Neural cell (in vitro differentiated cells): ENCODE measurements around the gene ZNF432. TPM values are rescaled to one million over a fixed set of nuclear protein-coding genes. Genes with fewer than 3 reads are reported as not detected.

Source experiments
- H2AFZ ChIP-seq: fragments of 200-600, 300-800 bp; sonication (generic), shearing (Covaris generic); 2 replicates; pipeline ENCODE4 v1.6.0; 2014; ENCODE audit warnings: low read depth, mild to moderate bottlenecking, antibody characterized with exemption, low read length, moderate library complexity
- H3F3A ChIP-seq: fragments of 200-600 bp; shearing (Covaris generic); 2 replicates; pipeline ENCODE4 v1.6.1; 2016; ENCODE audit warnings: mild to moderate bottlenecking, moderate library complexity, mixed read lengths, antibody characterized with exemption, low read length; ENCODE audit not compliant: insufficient read depth, poor library complexity, severe bottlenecking
- H3K27ac ChIP-seq: fragments of 200-600, 300-800 bp; sonication (generic), shearing (Covaris generic); 2 replicates; pipeline ENCODE4 v1.5.1; 2014; ENCODE audit warnings: mild to moderate bottlenecking, low read length, moderate library complexity
- H3K27me3 ChIP-seq: fragments of 300-800, 200-600 bp; sonication (generic), shearing (Covaris generic); 2 replicates; pipeline ENCODE4 v1.6.0; 2014; ENCODE audit warnings: mild to moderate bottlenecking, low read depth, low read length, moderate library complexity; ENCODE audit not compliant: insufficient read depth
- H3K36me3 ChIP-seq: fragments of 300-800, 200-600 bp; sonication (generic), shearing (Covaris generic); 2 replicates; pipeline ENCODE4 v1.5.1; 2014; ENCODE audit warnings: mild to moderate bottlenecking, antibody characterized with exemption, low read length, moderate library complexity; ENCODE audit not compliant: insufficient read depth
- H3K4me2 ChIP-seq: fragments of 300-800, 200-600 bp; sonication (generic), shearing (Covaris generic); 2 replicates; pipeline ENCODE4 v1.6.0; 2014; ENCODE audit warnings: mild to moderate bottlenecking, low read length
- H3K4me3 ChIP-seq: fragments of 300-800, 200-600 bp; sonication (generic), shearing (Covaris generic); 2 replicates; pipeline ENCODE4 v1.5.1; 2014; ENCODE audit warnings: mild to moderate bottlenecking, low read length, moderate library complexity
- H3K79me2 ChIP-seq: fragments of 200-600 bp; shearing (Covaris generic); replicated peaks from 2 replicates; pipeline ENCODE4 v1.6.0; 2014; ENCODE audit warnings: mild to moderate bottlenecking, low read length, moderate library complexity; ENCODE audit not compliant: insufficient read depth
- H3K9ac ChIP-seq: fragments of 300-800, 200-600 bp; sonication (generic), shearing (Covaris generic); 2 replicates; pipeline ENCODE4 v1.6.1; 2016; ENCODE audit warnings: mild to moderate bottlenecking, low read length, mixed read lengths
- H3K9me2 ChIP-seq: fragments of 200-600 bp; shearing (Covaris generic); 2 replicates; pipeline ENCODE4 v1.6.1; 2016; ENCODE audit warnings: mild to moderate bottlenecking, low read length, mixed read lengths; ENCODE audit not compliant: insufficient read depth
- H3K9me3 ChIP-seq: fragments of 200-600, 300-800 bp; sonication (generic), shearing (Covaris generic); 2 replicates; pipeline ENCODE4 v1.6.1; 2016; ENCODE audit warnings: mild to moderate bottlenecking, mixed run types, low read length, moderate library complexity, mixed read lengths
- H4K20me1 ChIP-seq: fragments of 200-600 bp; shearing (Covaris generic); 2 replicates; pipeline ENCODE4 v1.6.1; 2016; ENCODE audit warnings: mild to moderate bottlenecking, mixed run types; ENCODE audit not compliant: insufficient read depth
- EP300 ChIP-seq: fragments of 450-650 bp; conservative IDR thresholded peaks from 2 replicates; pipeline ENCODE4 v1.6.1; 2014; ENCODE audit warnings: antibody characterized with exemption, mild to moderate bottlenecking, moderate library complexity; ENCODE audit not compliant: poor library complexity, severe bottlenecking
- EZH2 ChIP-seq: fragments of 200-600, 300-800 bp; shearing (Covaris generic), sonication (generic); IDR thresholded peaks from 2 replicates; pipeline ENCODE4 v1.6.1; 2014; ENCODE audit warnings: antibody characterized with exemption, low read length, borderline replicate concordance, mild to moderate bottlenecking; ENCODE audit not compliant: insufficient read depth, poor library complexity, severe bottlenecking
- MXI1 ChIP-seq: fragments of 450-650 bp; conservative IDR thresholded peaks from 2 replicates; pipeline ENCODE4 v1.6.1; 2014; ENCODE audit warnings: antibody characterized with exemption, mild to moderate bottlenecking; ENCODE audit not compliant: poor library complexity, severe bottlenecking
- POLR2AphosphoS5 ChIP-seq: IDR thresholded peaks from 2 replicates; pipeline ENCODE4 v1.6.1; 2012
- RAD21 ChIP-seq: fragments of 450-650 bp; conservative IDR thresholded peaks from 2 replicates; pipeline ENCODE4 v1.6.1; 2014; ENCODE audit warnings: antibody characterized with exemption, mild to moderate bottlenecking, moderate library complexity
- SMC3 ChIP-seq: fragments of 450-650 bp; conservative IDR thresholded peaks from 2 replicates; pipeline ENCODE4 v1.6.1; 2014; ENCODE audit warnings: antibody characterized with exemption, mild to moderate bottlenecking, moderate library complexity; ENCODE audit not compliant: poor library complexity
- TAF1 ChIP-seq: IDR thresholded peaks from 2 replicates; pipeline ENCODE4 v1.6.1; 2012; ENCODE audit warnings: low read depth
- polyA plus RNA-seq: library from polyadenylated mRNA; depleted of rRNA; stranded (reverse); fragments of >200 nt; gene quantifications from 2 replicates; pipeline ENCODE4 v1.2.3, GENCODE V29; 2014
- TF ChIP-seq, protein P1 (sequence below): IDR thresholded peaks from 2 replicates; pipeline ENCODE4 v1.6.1; 2012; ENCODE audit warnings: borderline replicate concordance
- TF ChIP-seq, protein P2 (sequence below): fragments of 450-650 bp; IDR thresholded peaks from 2 replicates; pipeline ENCODE4 v1.5.1; 2014; ENCODE audit warnings: antibody characterized with exemption, mild to moderate bottlenecking, moderate library complexity; ENCODE audit not compliant: poor library complexity, severe bottlenecking

ZNF432 gene
- polyA plus RNA-seq, 1 donor from 2014 or later: 48.6 TPM

DNA sequence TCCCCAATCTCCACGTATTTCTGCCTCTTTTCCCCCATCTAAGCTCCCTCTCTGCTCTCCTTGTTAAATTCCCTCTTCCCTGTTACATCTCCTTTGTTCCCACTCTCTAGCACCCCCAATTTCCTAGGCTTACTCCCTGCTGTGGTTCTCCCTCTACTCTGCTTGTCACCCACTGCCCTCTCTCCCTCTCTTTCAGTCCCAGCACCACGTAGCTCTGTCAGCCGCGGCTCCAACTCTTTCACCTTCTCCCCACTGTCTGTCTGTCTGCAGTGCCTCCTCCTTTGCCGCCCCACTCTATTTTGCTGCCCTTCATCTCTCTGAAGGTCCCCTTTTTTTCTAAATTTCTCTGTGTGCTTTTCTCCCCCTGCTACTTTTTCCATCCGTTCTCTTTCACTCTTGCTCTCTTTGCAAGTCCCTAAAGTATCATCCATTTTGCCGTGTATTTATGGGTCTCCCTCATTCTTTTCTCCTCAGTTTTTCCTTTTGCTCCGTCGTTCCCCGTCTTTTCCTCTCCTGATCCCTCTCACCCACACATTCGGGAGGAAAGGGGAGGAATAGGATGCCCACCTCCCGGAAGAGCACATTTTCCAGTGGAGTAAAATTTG lies 46.0 kb upstream of the ZNF432 start:
- Histone ChIP-seq H3K9ac (peak overlapping the region; percentile 78), H3K9me3 (no peaks in the 10 kb centered on the region), H3K4me2 (peak overlapping the region; percentile 86), H2AFZ (peak overlapping the region; percentile 71), H3K4me3 (peak overlapping the region; percentile 86), H3K27ac (peak overlapping the region; percentile 72), H4K20me1 (no peaks in the 10 kb centered on the region), H3F3A (peaks cover 5% of the 10 kb centered on the region), H3K36me3 (no peaks in the 10 kb centered on the region), H3K27me3 (no peaks in the 10 kb centered on the region), H3K79me2 (peaks cover 25% of the 10 kb centered on the region), H3K9me2 (no peaks in the 10 kb centered on the region)
- no peak for TF ChIP-seq MXI1
- TF ChIP-seq EZH2: no peak
- TF ChIP-seq POLR2AphosphoS5: no peak
- TF ChIP-seq TAF1: no peak
- no peak for TF ChIP-seq EP300
- no peak for TF ChIP-seq SMC3
- TF ChIP-seq, protein P1, sequence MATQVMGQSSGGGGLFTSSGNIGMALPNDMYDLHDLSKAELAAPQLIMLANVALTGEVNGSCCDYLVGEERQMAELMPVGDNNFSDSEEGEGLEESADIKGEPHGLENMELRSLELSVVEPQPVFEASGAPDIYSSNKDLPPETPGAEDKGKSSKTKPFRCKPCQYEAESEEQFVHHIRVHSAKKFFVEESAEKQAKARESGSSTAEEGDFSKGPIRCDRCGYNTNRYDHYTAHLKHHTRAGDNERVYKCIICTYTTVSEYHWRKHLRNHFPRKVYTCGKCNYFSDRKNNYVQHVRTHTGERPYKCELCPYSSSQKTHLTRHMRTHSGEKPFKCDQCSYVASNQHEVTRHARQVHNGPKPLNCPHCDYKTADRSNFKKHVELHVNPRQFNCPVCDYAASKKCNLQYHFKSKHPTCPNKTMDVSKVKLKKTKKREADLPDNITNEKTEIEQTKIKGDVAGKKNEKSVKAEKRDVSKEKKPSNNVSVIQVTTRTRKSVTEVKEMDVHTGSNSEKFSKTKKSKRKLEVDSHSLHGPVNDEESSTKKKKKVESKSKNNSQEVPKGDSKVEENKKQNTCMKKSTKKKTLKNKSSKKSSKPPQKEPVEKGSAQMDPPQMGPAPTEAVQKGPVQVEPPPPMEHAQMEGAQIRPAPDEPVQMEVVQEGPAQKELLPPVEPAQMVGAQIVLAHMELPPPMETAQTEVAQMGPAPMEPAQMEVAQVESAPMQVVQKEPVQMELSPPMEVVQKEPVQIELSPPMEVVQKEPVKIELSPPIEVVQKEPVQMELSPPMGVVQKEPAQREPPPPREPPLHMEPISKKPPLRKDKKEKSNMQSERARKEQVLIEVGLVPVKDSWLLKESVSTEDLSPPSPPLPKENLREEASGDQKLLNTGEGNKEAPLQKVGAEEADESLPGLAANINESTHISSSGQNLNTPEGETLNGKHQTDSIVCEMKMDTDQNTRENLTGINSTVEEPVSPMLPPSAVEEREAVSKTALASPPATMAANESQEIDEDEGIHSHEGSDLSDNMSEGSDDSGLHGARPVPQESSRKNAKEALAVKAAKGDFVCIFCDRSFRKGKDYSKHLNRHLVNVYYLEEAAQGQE: no peak
- TF ChIP-seq RAD21: no peak
- TF ChIP-seq, protein P2, sequence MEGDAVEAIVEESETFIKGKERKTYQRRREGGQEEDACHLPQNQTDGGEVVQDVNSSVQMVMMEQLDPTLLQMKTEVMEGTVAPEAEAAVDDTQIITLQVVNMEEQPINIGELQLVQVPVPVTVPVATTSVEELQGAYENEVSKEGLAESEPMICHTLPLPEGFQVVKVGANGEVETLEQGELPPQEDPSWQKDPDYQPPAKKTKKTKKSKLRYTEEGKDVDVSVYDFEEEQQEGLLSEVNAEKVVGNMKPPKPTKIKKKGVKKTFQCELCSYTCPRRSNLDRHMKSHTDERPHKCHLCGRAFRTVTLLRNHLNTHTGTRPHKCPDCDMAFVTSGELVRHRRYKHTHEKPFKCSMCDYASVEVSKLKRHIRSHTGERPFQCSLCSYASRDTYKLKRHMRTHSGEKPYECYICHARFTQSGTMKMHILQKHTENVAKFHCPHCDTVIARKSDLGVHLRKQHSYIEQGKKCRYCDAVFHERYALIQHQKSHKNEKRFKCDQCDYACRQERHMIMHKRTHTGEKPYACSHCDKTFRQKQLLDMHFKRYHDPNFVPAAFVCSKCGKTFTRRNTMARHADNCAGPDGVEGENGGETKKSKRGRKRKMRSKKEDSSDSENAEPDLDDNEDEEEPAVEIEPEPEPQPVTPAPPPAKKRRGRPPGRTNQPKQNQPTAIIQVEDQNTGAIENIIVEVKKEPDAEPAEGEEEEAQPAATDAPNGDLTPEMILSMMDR: no peak

DNA sequence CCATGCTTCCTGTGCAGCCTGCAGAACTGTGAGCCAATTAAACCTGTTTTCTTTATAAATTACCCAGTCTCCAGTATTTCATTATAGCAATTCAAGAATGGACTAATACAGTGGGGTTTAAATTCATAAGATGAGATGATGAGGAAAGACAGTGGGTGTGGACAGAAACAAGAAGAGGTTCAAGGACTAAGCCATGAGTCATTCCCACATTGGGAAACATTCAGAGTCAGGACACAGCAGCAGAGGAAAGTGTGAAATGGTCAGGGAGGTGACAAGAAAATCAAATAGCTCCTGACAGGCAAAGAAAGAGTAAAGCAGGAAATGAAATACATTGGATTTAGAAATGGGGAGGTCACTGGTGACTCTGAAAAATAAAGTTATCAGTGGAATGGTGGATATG lies 37.8 kb upstream of the ZNF432 start:
- no peak overlapping the region for H3K27ac ChIP-seq
- no peaks in the 10 kb centered on the region for H3K27me3 ChIP-seq
- H2AFZ ChIP-seq: no peak overlapping the region
- no peak overlapping the region for H3K9ac ChIP-seq
- no peaks in the 10 kb centered on the region for H4K20me1 ChIP-seq
- H3K4me3 ChIP-seq: no peak overlapping the region
- H3K36me3 ChIP-seq: peaks cover 11% of the 10 kb centered on the region
- peaks cover 6% of the 10 kb centered on the region for H3K79me2 ChIP-seq
- TF ChIP-seq EP300 (no peak), POLR2AphosphoS5 (no peak), SMC3 (no peak), EZH2 (no peak), RAD21 (no peak), TAF1 (no peak), MXI1 (no peak)
- TF ChIP-seq, protein P1: no peak
- TF ChIP-seq, protein P2: no peak
- H3K9me2 ChIP-seq: no peaks in the 10 kb centered on the region
- no peak overlapping the region for H3K4me2 ChIP-seq
- H3F3A ChIP-seq: no peaks in the 10 kb centered on the region
- no peaks in the 10 kb centered on the region for H3K9me3 ChIP-seq
